Thymus (tissue), 11 donors: ENCODE data around the gene PRDM16. TPM values are rescaled to one million over a fixed set of nuclear protein-coding genes. Genes with fewer than 3 reads are reported as not detected.

Source experiments
- DNase-seq, 9 donors: peaks; one replicate each; pipeline ENCODE4 v3.0.0-alpha.2; 2013; ENCODE audit warnings: low spot score in 9 of 9, low read depth in 6 of 9, missing footprints in 1 of 9
- H3K27ac ChIP-seq, 2 donors: one replicate each; pipeline ENCODE4 v1.5.1; 2013; ENCODE audit warnings: control low read depth in 1 of 2, low read depth in 1 of 2, low read length in 1 of 2, mild to moderate bottlenecking in 1 of 2, moderate library complexity in 1 of 2
- H3K27me3 ChIP-seq, 2 donors: one replicate each; pipeline ENCODE4 v1.5.1; 2013; ENCODE audit warnings: low read length in 1 of 2; ENCODE audit not compliant: control insufficient read depth in 2 of 2, insufficient read depth in 1 of 2
- H3K36me3 ChIP-seq, 2 donors: one replicate each; pipeline ENCODE4 v1.5.1; 2013; ENCODE audit warnings: low read length in 1 of 2, mild to moderate bottlenecking in 1 of 2, moderate library complexity in 1 of 2; ENCODE audit not compliant: control insufficient read depth in 2 of 2, insufficient read depth in 2 of 2
- H3K4me1 ChIP-seq, 2 donors: one replicate each; pipeline ENCODE4 v1.5.1; 2013; ENCODE audit warnings: low read length in 2 of 2; ENCODE audit not compliant: control insufficient read depth in 2 of 2, insufficient read depth in 2 of 2
- H3K4me3 ChIP-seq, 2 donors: one replicate each; pipeline ENCODE4 v1.5.1; 2013; ENCODE audit warnings: low read length in 2 of 2, control low read depth in 1 of 2, mild to moderate bottlenecking in 1 of 2
- H3K9me3 ChIP-seq, 2 donors: one replicate each; pipeline ENCODE4 v1.5.1; 2013; ENCODE audit warnings: low read length in 1 of 2, mild to moderate bottlenecking in 1 of 2; ENCODE audit not compliant: control insufficient read depth in 2 of 2, insufficient read depth in 1 of 2
- WGBS: extraction: QIAGEN DNeasy Blood & Tissue Kit; methylation state at CpG from one replicate; pipeline ENCODE4 v1.1.7; 2013; 5-methylcytosine and 5-hydroxymethylcytosine counted together
- polyA plus RNA-seq: library from polyadenylated mRNA; stranded (reverse); fragments of 200-250 nt; gene quantifications from one replicate; pipeline ENCODE4 v1.2.3, GENCODE V29; 2013
- total RNA-seq: library from RNA; stranded (reverse); fragments of 120-200 nt; gene quantifications from one replicate; pipeline ENCODE4 v1.2.4, GENCODE V29; 2013
- donor health status: healthy.

Gene PRDM16
- total and polyA plus RNA-seq, 2 donors: 0.09 to 0.55 TPM

DNA sequence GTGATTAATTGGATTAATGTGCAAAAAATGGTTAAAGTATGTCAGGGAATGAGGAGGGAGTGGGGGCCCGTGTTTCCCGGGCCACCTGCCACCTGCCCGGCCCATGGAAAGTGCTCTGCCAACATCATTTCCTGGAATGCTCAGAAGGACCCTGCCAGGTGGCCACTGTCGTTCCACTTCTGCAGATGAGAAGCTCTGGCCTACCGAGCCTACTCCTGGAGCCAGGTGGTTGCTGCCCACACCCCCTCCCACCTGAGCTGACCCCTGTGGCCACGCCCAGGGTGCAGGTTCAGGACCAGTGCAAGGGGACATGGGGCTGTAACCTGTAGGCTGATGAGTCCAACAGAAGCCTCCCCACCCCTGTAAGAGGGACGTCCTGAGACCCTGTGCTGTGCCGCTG, 99.7 kb downstream of the PRDM16 start:
- Histone ChIP-seq H3K27me3 (peaks cover 11 to 33% of the 10 kb centered on the region in 2 donors), H3K4me1 (peaks cover 0 to 5% of the 10 kb centered on the region in 2 donors), H3K9me3 (no peaks in the 10 kb centered on the region), H3K4me3 (no peak overlapping the region), H3K27ac (no peak overlapping the region), H3K36me3 (no peaks in the 10 kb centered on the region)
- DNase-seq: no peak
- 40% methylated on average over 8 of the region's 8 CpGs for WGBS

DNA sequence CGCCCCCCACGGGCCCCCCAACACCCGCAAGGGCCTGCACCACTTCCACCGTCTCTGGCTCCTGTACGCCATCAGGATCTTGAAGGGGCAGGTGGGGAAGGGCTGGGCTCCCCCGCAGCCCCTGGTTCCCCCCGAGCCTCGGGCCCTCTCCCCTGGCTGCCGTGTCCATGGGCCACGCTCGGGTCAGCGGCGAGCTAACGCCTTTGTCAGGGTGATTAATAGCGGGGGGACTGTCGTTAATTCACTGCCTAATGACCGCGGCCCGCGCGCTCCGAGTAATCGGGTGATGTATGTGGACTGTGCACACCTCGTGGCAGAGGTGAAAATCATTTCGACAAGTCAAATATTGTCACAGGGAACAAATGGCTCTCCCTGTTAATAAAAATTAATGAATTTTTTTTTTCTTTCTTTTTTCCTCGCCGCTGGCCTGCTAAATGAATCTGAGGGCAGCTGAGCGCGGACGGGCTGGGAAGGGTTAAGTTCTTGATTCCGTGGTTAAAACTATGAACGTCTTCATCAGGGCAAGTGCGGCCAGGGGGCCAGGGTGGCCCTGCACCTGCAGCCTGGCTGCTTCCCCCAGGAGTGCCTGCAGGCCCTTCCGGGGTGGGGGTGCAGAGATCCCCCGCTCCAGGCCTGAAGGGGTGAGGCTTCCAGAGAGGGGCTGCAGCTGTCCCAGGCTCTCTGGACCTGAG, 100.8 kb downstream of the PRDM16 start:
- Histone ChIP-seq H3K27ac (no peak overlapping the region), H3K36me3 (no peaks in the 10 kb centered on the region), H3K4me1 (peaks cover 0 to 8% of the 10 kb centered on the region in 2 donors), H3K9me3 (no peaks in the 10 kb centered on the region), H3K27me3 (peaks cover 14 to 30% of the 10 kb centered on the region in 2 donors), H3K4me3 (no peak overlapping the region)
- DNase-seq: no peak
- 79% methylated on average over 35 of the region's 35 CpGs for WGBS

DNA sequence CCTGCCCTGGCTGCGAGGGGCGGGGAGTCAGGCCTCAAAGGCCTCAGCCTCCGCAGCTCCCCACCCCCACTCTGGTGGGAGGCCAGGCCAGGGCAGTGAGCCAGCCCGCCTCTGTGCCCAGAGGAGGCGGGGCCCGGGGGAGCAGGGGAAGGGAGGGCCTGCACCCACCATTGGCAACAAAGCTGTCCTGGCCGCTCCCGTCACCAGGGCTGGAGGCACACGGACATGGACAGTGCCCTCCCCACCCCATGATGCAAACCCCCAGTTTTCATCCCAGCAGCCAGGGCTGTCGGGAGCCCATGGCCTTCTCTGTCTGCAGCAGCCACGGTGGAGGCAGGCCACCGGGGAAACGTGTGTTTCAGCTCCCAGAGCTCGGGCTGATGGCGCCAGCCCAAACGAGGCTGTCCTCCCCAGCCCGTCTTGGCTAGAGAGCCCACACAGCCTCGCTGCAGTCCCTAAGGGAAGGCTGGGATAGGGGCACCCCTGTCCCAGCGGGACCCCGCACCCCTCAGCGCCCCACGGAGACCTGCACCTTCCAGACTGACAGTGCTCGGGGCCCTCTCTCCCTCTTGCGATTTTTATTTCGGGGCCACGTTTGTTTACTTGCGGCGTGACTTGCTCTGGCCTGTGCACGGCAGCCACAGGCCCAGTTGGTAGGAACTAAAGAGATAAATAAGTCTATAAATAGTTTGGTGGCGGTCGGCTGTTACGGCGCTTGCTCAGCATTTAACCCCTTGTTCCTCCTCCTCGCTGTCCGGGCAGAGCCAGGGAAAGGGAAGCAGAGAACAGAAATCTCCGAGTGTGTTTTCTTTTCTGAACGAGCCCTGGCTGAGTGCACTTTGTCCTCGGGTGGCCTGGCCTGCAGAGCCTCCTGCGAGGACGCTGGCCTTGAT, 101.8 kb downstream of the PRDM16 start:
- WGBS: 11% methylated on average over 40 of the region's 40 CpGs
- H3K27ac ChIP-seq: no peak overlapping the region
- H3K4me3 ChIP-seq: no peak overlapping the region
- peaks cover 14 to 30% of the 10 kb centered on the region in 2 donors for H3K27me3 ChIP-seq
- H3K9me3 ChIP-seq: no peaks in the 10 kb centered on the region
- H3K4me1 ChIP-seq: peaks cover 0 to 8% of the 10 kb centered on the region in 2 donors
- DNase-seq: no peak
- H3K36me3 ChIP-seq: no peaks in the 10 kb centered on the region

DNA sequence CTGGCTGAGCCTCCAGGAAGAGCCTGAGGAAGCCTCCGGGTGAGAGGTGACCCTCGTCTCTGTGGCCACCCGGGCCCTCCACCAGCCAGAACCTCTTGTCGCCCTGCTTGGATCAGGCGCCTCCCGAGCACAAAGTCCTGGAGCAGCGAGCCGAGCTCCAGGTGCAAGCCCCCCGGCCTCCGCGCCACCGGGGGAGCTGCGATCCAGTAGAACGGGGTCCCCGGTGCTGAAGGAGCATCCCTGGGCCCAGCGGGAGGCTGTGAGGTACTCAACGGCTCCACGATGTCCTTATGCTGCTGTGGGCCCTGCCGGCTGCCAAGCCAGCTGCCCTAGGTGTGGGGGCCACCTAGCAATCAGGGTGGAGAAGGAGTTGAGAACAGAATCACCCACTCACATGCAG, 102.8 kb downstream of the PRDM16 start:
- no peak for DNase-seq
- Histone ChIP-seq H3K4me3 (no peak overlapping the region), H3K27ac (no peak overlapping the region), H3K9me3 (no peaks in the 10 kb centered on the region), H3K36me3 (no peaks in the 10 kb centered on the region), H3K4me1 (peaks cover 0 to 8% of the 10 kb centered on the region in 2 donors), H3K27me3 (peaks cover 14 to 30% of the 10 kb centered on the region in 2 donors)
- 91% methylated on average over 19 of the region's 19 CpGs for WGBS

GRCh38 chr1:3172431-3173380, 103.7 kb downstream of the PRDM16 start:
- whole genome bisulfite sequencing: 89% methylated on average over 34 of the region's 34 CpGs
- no peak for DNase-seq
- peaks cover 14 to 30% of the 10 kb centered on the region in 2 donors for H3K27me3 ChIP-seq

GRCh38 chr1:3173381-3173980, 104.5 kb downstream of the PRDM16 start:
- 81% methylated on average over 30 of the region's 30 CpGs for WGBS
- Histone ChIP-seq H3K36me3 (no peaks in the 10 kb centered on the region), H3K9me3 (no peaks in the 10 kb centered on the region), H3K27me3 (peaks cover 14 to 30% of the 10 kb centered on the region in 2 donors), H3K4me3 (no peak overlapping the region), H3K4me1 (peaks cover 0 to 8% of the 10 kb centered on the region in 2 donors), H3K27ac (no peak overlapping the region)
- DNase-seq: peak in 2 of 9 donors; percentile 22 to 31

More at GRCh38 chr1:3172431-3173380, 103.7 kb downstream of the PRDM16 start:
- Histone ChIP-seq H3K9me3 (no peaks in the 10 kb centered on the region), H3K4me3 (no peak overlapping the region), H3K4me1 (peaks cover 0 to 8% of the 10 kb centered on the region in 2 donors), H3K27ac (no peak overlapping the region), H3K36me3 (no peaks in the 10 kb centered on the region)

DNA sequence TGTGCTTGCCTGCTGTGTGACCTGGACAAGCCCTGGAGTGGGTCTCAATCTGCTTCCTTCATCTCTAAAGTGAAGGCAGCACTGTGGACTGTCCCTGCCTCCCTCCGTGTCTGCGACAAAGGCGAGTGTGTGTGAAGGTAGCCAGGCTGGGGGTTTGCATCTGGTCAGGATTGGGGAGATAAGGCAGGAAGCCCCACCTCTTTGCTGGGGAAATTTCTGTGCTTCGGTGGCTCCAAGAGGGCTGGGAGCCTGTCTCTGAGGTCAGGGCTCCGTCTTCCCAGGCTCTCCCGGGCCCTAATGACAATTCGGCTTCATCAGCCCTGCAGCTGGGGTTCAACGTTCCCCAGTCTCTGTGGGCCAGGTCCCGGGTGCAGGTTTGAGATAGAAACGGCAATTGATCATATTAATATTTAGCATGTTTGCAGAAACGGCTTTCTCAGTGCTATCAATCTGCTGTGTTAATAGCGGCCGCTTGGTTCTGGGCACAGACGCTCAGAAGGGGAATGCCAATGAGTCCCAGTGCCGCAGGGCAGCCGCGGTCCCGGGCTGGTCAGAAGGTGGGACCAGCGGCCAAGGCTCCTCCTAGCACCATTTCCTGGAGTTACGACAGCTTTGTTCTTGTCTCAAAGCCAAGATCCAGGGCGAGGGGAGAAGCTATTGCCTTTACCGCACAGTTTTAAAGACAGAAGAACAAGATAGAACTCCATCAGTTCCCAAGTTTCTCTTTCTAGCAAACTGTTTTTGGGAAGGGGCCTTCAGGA, 105.7 kb downstream of the PRDM16 start:
- peaks cover 12 to 25% of the 10 kb centered on the region in 2 donors for H3K27me3 ChIP-seq
- H3K4me1 ChIP-seq: peaks cover 0 to 8% of the 10 kb centered on the region in 2 donors

DNA sequence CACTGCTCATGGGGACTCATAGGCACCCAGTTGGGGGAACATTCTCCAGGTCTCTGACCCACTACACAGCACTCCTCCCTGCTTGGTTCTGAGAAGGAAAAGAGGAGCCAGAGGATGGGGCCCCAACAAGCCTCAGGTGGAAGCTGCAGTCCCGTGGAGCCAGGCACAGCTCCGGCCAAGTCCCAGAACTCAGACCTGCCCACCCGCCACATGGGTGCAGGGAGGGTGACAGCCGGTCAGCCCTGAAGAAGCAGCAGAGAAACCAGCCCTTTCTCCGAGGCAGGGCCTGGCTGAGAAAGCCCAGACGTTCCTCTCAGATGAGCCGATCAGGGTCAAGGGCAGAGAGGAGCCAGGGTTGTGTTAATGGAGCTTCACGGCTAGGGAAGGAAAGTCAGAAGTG, 106.5 kb downstream of the PRDM16 start:
- Histone ChIP-seq H3K27ac (no peak overlapping the region), H3K27me3 (peaks cover 6 to 18% of the 10 kb centered on the region in 2 donors), H3K36me3 (no peaks in the 10 kb centered on the region), H3K9me3 (peaks cover 0 to 1% of the 10 kb centered on the region in 2 donors), H3K4me1 (peaks cover 0 to 7% of the 10 kb centered on the region in 2 donors), H3K4me3 (no peak overlapping the region)
- WGBS: 92% methylated on average over 8 of the region's 8 CpGs
- no peak for DNase-seq

More for the DNA sequence above, 105.7 kb downstream of the PRDM16 start:
- H3K9me3 ChIP-seq: no peaks in the 10 kb centered on the region
- H3K27ac ChIP-seq: no peak overlapping the region
- 29% methylated on average over 22 of the region's 22 CpGs for WGBS
- no peak for DNase-seq
- no peaks in the 10 kb centered on the region for H3K36me3 ChIP-seq
- H3K4me3 ChIP-seq: no peak overlapping the region
